GM21786 (cell line): Measurements from ENCODE around the gene HHATL.

Experiments used
- ATAC-seq: cut with Tn5 transposase; IDR thresholded peaks from one replicate; pipeline ENCODE4 v1.9.1; 2021; ENCODE audit not compliant: unreplicated experiment

The HHATL gene, protein sequence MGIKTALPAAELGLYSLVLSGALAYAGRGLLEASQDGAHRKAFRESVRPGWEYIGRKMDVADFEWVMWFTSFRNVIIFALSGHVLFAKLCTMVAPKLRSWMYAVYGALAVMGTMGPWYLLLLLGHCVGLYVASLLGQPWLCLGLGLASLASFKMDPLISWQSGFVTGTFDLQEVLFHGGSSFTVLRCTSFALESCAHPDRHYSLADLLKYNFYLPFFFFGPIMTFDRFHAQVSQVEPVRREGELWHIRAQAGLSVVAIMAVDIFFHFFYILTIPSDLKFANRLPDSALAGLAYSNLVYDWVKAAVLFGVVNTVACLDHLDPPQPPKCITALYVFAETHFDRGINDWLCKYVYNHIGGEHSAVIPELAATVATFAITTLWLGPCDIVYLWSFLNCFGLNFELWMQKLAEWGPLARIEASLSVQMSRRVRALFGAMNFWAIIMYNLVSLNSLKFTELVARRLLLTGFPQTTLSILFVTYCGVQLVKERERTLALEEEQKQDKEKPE

DNA sequence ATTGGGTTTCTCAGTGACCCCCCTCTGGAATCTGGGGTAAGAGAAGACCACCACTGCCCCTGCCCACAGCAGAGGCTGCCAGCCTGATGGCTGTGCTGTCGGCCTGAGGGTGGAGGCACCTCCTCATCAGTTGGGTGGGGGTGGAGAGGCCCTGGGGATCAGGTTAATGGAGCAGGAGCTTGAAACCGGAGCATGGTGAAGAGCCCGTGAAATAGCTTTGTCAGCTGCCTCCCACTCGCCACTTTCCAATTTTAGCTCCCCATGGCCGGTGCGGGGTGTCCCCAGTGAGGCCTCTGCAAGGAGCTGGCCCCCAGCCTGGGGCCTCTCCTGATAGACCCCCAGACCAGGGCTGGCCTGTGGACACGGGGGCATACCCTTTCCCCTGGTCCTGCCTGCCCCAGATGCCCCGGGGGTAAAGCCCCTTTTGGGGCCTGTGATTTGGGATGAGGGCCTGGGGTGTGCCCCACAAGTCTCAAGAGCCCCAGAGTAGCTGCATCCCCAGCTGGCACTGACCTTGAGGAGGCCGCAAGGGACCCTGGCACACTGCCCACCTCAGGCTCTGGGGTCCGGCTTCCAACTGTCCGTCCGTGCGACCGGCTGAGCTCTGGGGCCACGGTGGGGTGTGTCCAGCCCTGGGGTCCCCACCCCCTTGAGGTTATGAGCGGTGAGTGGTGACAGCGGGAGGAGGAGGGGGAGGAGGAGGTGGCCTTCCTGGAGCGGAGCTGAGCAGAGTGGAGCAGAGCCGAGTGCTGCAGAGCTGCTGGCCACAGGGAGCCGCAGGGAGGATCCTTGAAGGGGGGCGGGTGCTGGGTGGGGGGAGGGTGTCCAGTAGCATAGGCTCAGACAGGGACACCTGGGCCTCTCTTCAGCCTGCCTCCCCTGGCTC is at the start of gene HHATL:
TSS of gene HHATL (minus strand) at position 733 of the 886 bp plus-strand sequence. CDS start 1,972 bp downstream, outside the sequence.
- no peak for ATAC-seq

DNA sequence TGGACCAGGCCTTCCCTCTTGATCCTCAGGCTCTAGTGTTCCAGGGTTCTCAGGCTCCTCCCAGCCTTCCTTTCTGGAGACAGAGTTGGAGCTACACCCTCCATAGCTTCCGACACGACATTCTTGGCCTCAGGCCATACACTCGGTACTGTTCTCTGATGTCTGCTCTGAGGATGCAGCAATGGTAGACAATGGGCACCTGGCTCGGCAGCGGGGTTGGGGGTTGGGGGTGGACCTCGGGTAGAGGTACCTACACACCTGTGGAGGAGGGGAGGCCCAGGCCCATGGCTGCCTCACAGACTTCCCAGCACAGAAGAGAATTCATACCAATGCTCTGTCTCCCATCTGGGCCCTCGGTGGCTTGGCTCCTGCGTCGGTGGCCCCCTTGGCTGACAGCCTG is 49.0 kb upstream of the HHATL start:
- no peak for ATAC-seq

DNA sequence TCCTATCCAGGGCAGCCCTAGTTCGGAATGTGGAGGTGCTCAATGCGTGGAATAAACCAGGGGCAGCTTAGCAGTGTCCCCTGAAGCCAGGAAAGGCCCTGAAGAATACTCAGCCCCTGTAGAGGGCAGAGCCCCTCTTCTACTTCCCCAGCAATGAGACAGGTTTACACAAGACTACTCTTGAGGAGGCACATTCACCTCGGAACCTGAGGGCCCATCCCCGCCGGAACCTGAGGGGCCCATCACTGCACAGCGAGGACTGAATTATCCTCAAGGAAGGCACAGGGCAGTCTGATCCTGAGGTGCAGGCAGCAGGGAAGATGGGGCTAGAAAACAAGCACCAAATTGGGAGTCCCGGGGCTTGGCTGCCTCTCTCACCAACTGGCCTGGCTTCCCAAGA is 48.2 kb upstream of the HHATL start:
- no peak for ATAC-seq

DNA sequence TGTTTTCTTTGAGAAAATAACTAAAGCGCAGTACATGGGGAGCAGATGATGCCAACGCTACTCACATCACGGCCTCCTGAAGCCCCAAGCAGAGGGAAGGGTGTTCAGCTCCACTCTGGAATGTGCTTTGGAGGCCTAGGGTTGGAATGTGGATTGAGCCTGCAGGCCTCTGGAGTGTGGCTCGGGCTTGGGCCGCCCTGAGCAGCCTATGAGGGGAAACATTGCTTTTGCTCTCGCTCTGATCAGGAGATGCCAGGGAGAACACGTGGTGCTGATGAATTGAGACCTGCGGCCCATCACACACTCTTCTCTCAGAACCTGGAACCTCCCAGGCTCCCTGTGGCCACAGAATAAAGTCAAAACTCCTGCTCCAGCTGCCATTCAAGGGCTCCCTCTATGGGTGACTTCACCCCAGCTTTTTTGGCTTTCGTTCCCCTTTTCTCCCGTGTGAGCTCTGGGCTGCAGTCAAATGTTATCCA is 47.2 kb upstream of the HHATL start:
- ATAC-seq, result no peak

DNA sequence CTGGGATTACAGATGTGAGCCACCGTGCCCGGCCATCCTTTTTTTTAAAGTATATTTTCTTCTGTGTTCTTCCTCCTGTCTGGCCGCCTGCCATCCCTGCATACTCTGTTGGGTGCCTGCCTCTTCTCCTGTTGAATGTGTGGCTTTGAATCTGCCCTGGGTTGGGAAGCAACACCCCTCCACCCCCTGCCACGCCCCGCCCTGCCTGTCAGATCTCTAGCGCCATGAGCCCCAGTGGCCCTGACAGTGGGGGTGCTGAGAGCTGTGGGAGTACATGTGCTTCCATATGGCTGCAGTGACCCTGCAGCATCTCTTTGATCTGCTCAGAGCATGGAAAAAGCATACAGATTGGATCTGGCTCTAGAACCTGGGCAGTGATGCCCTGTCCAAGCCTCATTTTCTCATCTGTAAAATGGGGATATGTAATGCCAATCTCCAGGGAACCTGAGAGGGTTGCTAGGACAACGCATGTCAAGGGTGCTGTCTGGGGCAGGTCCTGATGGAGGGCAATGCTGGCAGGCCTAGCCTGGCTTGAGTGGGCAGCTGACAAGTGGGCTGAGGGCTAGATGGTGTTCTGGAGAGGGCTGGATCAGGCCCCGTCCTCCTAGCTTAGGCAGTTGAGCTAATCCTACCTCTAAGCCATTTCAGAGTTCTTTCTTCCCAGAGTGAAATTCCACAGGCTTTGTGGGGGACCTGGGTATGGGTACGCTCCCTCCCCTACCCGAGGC is 46.6 kb upstream of the HHATL start:
- no peak for ATAC-seq

DNA sequence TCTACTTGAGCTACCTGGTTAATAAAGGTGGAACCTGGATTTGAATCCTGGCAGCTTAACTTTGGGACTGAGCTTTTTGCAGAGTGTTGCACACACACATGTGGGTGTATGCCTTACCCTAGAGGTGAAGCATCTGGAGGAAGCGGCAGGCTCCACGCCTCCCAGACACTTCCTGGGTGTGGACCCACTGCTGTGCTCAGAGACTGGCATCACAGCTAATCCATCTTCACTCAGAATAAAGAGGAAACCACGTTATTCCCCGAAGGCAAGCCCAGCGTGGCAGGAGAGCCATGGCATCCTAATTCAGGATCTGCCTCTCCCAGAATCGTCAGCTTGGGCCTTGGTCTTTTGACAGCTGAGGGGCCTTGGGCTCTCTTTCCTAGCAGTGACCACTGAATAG is 45.0 kb upstream of the HHATL start:
- ATAC-seq, result no peak

DNA sequence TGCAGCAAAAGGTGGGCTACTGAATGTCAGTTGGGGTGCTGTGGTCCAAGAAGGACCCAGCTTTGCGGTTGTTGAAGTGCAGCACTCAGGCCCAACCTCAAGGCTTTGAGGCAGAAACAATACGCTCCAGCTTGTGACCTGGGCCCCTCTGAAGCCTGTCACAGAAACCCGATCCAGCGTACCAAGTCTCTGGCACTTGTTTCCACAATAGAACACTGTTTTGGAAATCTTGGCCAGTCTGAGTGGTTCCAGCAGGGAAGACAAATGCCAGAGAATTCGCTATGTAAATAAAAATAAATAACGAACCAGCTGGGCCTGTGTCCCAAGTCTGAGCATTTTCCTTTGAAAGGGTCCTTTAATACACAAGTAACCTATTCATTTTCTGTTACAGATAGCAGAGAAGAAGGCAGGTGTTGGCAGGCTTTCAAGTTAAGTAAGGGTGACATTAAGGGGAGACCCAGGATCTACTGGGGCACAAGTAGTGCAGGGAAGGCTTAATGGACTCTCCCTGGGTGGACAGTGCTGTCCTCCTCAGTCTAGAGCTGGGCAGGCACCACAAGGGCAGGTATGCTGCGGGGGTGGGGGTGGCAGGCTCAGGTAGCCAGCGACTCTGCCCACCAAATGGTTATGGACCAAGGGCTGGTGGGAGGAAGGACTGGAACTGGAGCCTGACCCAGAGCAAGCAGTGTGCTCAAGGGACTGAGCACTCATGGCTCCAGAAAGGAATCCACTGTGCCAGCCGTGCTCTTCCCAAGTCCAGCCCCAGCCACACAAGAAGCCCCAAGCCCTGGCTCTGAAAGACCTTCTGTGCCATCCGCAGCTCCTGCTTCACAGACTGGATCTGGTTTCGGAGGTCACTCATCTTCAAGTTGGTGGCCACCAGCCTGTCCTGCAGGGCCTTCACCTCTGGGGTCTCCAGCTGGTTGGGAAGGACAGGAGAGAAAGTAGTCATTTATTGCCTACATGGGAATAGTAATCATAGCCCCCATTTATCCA is 44.2 kb upstream of the HHATL start:
- no peak for ATAC-seq

DNA sequence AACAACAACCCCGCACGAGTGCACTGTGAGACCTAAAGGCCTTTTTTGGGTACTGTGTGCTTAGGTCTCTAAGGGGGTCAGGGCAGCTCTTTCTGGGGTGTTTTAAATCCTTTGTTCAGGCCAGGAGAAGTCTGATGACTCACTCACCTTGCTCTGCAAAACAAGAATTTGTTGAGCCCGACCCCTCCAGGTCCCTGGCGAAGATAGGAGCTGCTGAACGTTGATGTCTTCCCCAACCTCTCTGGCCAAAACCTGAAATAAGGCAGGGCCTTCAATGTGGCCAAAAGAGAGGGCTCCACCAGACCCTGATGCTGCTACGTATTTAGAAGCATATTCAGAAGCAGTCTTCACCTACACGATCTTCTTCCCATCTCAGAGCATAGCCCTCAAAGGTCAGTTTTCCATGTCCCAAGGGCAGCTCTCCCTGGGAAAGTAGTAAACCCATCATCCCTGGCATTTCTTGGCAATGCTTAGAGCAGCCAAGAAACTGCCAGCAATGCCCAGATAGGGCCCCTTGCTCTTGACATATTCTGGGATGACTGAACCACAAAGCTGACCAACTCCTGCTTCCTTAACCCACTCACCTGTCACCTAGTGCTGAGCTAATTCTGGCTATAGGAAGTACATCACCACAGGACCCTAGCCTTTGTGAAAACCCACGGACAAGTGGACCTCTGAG is 43.3 kb upstream of the HHATL start:
- no peak for ATAC-seq

DNA sequence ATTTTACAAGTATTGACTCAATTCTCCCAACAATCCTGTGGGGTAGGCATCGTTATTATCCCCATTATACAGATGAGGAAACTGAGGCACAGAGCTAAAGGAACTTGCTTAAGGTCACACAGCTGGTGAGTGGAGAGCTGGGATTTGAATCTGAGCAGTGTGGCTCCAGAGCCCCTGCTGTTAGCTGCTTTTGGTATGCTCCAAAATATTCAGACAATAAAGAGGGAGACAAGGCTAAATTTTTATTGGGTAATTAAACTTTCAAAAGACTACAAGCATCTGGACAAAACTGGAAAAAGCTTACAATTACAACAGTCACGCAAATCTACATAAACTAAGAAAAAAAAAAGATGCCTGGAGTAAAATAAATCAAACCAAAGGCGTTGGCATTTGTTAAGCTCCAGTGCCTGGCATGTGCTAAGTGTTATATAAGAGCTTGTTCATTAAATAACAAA is 42.7 kb upstream of the HHATL start:
- no peak for ATAC-seq

DNA sequence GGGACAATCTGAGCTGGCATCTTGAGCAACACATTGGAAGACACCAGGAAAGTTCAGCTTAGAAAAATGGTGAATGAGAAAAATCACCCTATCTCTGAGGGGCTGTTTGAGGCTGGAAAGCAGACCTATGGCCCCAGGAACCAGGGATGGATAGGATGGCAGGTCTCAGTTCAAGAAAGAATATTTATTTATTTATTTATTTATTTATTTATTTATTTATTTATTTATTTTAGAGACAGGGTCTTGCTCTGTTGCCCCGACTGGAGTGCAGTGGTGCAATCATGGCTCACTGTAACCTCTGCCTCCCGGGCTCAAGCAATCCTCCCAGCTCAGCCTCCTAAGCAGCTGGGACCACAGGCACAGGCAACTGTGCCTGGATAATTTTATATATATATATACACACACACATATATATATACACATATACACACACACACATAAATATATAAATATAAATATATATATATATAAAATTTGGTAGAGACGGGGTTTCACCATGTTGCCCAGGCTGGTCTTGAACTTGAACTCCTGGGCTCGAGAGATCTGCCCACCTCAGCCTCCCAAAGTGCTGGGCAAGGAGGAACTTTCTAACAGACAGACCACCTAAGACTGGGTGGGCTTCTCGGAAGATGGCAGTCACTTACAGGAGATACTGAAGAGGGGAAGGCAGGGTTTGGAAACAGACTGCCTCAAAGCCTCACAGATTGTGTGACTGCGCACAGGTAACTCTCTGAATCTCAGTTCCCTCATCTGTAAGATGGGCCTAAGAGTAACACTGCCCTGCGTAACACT is 40.8 kb upstream of the HHATL start:
- no peak for ATAC-seq

DNA sequence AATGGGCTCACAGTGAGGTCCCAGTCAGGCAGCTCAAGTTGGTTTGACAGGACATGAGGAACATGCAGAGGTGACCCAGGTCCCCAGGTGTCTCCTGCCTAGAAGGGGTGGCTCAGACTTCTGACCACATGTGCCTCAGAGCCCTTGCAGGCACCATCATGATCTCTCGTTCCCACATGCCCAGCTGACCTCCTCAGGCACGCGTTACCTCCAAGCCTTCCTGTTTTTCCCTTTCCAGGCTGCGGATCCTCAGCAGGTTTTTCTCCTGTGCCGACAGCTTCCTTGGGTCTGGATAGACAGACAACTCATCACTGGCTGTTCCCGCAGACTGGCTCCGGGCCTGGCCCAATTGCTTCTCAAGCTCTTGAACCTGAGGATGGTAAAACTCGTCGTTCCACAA is 40.1 kb upstream of the HHATL start:
- ATAC-seq, result no peak

DNA sequence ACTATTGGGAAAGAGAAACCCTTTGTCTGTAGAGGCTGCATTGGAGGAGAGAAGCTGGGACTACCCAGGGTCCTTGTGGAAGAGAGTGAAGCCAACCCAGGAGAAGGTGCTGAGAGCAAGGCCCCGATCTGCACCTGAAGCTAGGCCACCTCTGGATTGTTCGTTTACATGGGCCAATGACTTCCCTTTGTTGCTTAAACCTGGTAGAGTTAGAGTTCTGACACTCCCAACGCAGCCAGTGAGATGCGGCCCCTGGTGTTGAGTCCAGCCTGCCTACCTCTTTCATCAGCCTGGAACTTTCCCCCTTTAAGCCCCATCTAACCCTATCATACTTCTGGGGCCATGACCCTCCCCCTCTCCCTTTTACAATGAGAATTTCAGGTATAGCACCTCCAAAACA is 39.7 kb upstream of the HHATL start:
- no peak for ATAC-seq

DNA sequence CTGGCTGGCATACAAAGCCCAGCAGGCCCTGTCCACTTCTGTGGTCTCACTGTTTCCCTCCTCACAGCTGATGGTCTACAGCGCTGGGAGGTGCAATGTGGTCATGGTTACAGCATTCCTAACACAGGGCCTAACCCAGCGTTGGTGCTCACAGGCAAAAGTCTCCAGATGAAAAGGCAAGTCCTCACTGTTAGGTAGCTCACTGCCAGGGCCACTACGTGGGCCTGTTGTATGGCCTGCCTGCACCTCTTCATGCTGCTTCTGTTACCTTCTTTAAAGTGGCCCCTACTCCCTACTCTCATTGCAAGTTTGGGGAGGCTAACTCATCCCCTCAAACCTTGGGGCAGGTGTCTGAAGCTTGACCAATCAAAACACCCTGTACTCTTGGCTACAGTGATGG is 39.2 kb upstream of the HHATL start:
- no peak for ATAC-seq

DNA sequence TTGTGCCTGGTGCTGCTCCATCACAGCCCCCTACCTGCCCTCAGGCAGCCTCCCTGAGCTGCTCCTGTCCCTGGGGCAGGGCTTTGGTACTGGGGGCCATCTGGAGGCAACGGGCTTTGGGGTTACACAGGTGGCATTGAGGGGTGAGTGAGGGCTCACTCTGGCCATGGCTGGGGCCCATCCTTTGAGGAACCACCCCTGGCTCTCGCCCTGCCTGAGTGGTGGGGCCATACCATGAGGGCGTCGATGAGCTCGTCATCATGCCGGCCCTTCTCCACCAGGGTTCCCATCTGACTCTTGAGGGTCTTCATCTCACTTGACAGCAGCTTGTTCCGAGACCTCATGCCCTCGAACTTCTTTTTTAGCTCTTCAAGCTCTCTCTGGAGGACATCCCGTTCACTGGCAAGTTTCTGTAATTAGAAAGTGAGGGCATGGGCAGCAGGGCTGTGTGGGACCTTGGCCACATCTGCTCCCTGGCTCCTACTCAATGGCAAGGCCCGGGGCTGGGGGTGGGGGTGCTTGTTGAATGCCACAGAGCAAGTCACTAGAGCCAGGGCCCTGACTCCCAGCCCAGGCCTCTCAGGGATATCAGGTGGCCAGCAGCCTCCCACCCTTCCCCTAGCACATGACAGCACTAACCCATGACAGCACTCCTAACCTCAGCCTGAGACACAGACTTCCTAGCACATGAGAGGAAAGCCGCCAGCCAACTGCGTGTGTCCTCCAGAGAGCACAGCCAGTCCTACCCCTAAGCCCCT is 37.0 kb upstream of the HHATL start:
- no peak for ATAC-seq

DNA sequence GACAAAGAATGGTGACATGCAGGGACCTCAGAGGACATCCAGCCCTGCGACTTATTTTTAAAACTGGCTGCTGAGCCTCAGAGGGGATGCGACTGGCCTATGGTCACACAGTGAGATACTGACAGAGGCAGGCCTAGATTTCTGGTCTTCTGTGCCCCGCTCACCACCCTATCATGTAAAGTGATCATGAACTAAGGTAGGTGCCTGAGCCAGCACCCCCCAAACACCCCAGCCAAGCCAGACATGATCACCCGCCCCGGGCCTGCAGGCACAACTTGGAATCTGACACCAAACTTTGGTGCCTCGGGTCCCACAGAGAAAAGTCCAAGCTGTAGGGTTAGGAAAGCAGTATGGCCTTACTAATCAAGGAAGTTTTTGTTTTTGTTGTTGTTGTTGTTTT is 33.9 kb upstream of the HHATL start:
- ATAC-seq, result no peak

DNA sequence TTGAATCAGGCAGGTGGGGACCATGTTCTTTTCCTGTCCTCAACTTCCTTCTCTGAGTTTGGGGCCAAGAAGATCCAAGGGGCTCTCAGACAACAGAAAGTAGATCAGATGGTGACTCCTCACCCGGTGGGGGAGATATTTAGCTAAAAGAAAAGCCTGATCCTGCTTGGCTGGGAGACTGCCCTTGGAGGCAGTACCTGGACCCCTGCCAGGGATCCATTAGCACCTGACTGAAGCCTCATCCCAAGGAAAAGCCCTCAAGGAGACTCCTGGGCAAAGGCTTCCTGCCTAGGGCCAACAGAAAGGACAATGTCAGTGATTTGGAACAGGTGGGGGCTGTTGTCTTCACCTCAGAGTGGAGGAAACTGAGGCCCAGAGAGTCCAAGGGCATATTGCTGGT is 33.5 kb upstream of the HHATL start:
- no peak for ATAC-seq

DNA sequence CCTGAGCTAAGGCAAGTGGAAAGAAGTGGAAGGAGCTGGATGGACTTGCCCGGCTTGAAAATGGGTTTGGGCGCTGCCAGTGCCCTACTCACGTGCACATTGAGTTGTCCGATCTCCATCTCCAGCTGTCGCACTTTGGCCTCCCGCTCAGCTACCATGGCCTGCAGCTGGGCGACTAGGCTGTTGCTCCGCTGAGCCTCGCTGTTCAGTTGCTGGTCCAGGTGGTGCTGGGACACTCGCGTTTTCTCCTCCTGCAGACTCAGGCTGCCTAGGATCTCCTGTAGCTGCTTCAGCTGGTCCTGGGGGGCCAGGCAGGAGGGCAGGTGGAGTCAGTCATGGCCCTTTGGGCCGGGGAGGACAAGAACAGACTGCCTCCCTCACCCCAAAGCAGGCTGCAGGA is 33.0 kb upstream of the HHATL start:
- no peak for ATAC-seq

DNA sequence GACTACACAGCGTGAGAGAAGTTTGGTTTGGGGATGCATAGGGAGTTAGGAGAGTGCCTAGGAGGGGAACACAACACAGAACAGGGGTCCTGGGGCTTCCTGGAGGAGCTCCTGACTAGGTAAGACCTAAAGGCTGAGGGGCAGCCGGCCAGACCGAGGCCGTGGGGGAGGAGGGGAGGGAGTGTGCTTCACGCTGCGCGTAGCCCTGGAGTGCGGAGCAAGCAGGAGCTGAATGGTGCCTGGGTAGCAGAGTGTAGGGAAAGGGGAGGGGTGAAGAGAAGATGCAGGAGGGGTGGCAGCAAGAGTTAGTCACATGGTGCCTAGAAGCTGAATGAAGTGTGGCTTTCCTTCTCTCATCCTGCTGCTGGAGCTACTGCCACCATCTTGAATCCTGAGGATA is 32.4 kb upstream of the HHATL start:
- ATAC-seq, result no peak
